NCI-H748 (cell line): Measurements from ENCODE around the gene XRCC5.
"Not testable (repeated sequence)": the region's sequence is repeated elsewhere in the genome, so short reads cannot be mapped to it uniquely, and the experiment has no call there.

Experiments used
- DNase-seq: peaks from one replicate; lab custom pipeline; 2025; ENCODE audit not compliant: unreplicated experiment; lab: John Stamatoyannopoulos, UW

The XRCC5 gene

DNA sequence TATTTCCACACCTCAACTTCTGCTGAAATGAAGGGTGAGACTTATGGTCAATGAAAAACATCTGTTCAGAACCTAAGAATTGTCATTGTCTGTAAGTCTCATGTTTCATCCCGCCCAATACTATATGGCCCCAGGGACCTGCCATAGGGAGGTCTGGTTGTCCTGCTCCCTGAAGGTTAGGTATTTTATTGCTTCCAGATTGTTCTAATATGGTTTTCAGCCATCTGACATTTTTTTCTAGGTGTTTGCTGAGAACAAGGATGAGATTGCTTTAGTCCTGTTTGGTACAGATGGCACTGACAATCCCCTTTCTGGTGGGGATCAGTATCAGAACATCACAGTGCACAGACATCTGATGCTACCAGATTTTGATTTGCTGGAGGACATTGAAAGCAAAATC is 7.3 kb downstream of the XRCC5 start:
- no peak for DNase-seq

DNA sequence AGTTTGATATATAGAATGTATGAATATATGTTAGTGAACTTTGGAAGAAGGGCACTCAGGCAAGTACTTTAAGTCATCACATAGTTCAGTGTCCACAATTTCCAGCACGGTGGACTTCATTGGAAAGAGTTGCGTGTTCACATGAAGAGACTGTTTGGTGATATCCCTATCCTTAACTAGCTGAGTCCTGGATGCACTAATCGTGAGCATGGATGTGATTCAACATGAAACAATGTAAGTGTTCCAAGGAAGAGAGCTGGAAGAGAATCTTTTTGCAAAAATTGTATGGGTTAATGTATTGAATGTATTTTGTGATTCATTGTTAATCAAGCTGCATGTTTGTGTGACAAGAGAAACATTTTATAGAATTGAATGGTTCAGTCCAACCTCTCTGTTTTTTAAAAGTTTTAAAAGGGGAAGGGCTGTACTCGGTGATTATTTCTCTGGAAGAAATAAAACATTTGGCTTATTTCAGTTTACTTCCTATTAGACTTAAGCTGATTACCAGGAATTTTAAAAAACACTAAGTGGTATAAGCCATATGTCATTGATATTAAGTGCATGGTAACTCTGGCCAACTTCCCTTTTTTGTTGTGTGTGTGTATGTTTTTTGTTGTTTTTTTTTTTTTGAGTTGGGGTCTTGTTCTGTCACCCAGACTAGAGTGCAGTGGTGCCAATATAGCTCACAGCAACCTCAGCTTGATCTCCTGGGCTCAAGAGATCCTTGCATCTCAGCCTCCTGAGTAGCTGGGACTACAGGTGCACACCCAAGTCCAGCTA is 8.6 kb downstream of the XRCC5 start:
- DNase-seq: no peak

- no peak for DNase-seq
Measured at GRCh38 chr2:216118474-216118873, 9.3 kb downstream of the XRCC5 start.

GRCh38 chr2:216119146-216119545 is 10.0 kb downstream of the XRCC5 start:
- DNase-seq: no peak

DNA sequence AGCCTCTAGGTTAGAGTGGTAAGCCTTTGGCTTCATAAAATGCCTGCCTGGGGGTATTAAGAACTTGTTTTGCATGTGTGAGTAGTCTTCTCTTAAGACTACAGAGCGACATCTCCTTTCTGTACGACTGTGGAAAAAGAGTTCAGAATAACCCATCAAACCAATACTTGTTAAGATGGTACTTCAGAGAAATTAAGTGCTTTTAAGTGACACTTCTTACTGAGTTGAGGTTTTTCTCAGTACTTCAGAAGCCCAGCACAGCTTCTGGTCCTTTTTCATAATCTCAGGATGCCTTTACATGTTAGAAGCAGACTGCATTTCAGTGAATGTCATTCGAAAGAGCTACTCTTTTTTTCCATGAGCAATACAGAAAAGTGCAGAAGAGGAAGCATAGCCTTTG is 10.8 kb downstream of the XRCC5 start:
- DNase-seq: no peak

DNA sequence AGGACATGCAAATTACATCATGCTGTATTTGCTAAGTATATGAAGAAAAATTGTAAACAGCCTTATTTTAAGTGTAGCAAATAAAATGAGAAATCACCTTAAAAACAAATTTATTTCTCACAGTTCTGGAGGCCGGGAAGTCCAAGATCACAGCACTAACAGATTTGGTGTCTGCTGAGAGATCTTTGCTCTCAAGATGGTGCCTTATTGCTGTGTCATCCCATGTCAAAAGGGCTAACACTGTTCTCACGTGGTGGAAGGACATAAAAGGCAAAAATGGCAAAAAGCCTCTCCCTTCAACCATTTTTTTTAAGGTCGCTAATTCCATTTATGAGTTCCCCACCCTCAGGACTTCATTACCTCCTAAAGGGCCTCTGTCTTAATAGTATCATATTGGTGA is 12.1 kb downstream of the XRCC5 start:
- no peak for DNase-seq

DNA sequence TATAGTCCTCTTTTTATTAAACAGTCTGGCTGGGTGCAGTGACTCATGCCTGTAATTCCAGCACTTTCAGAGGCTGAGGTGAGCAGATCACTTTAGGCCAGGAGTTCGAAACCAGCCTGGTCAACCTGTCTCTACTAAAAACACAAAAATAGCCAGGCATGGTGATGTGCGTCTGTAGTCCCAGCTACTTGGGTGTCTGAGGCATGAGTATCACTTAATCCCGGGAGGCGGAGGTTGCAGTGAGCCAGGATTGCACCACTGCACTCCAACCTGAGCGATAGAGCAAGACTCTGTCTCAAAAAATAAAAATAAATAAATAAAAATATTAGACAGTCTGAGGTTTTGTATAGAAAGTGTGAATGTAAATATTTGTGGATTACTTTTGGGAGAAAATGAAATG is 17.8 kb downstream of the XRCC5 start:
- no peak for DNase-seq

DNA sequence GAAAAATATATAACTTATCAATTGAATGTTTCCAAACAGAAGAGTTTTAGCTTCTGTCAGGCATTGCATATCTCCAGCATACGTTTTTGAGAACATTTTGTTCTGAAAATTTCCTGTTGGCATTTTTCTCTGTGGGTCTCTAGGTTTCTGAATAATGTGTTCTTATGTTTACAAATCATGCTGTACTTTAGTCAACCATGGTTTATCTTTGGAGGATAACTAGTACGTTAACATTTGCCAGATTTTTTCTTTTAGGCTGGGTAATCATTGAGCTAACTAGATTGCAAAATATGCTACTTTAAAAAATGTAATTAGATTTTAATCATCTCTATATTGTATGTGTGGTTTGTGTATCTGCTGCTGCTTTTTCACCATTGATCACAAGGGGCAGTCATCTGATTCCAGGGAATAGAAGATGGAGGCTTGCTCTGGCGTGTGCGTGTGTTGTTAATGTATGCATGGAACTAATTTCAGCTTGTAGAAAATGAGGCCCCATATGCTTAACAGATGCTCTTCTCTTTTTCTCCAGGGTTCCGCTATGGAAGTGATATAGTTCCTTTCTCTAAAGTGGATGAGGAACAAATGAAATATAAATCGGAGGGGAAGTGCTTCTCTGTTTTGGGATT is 21.3 kb downstream of the XRCC5 start:
- DNase-seq: no peak

GRCh38 chr2:216131175-216131926 is 22.2 kb downstream of the XRCC5 start:
- no peak for DNase-seq

- no peak for DNase-seq
Measured at GRCh38 chr2:216132585-216132984, 23.4 kb downstream of the XRCC5 start.

GRCh38 chr2:216133397-216133796 is 24.2 kb downstream of the XRCC5 start:
- DNase-seq: no peak

DNA sequence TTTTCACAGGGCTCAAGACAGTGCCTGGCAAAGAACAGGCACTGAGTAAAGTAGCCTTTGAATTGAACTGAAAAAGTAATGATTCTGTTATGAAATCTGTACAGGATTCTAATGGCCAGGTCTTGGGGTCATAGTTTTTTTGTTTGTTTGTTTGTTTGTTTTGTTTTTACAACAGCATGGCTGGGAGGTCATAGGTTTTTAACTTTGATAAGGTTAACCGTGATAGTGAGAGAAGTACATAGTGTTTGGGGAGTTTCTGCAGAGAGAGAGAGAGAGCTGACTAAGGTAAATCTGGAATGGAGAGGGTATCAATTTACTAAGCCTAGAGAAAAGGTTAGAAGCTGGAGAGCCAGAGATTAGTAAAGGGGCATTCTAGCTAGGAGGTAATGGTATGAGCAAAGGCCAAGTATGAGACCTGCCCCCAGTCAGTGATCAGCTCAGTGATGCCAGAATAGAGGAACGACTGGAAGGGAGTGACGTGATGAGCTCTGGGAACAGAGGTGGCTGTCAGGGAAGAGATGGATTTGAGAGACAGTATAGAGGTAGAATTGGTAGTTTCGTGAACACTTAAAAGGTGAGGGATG is 25.9 kb downstream of the XRCC5 start:
- DNase-seq: no peak

DNA sequence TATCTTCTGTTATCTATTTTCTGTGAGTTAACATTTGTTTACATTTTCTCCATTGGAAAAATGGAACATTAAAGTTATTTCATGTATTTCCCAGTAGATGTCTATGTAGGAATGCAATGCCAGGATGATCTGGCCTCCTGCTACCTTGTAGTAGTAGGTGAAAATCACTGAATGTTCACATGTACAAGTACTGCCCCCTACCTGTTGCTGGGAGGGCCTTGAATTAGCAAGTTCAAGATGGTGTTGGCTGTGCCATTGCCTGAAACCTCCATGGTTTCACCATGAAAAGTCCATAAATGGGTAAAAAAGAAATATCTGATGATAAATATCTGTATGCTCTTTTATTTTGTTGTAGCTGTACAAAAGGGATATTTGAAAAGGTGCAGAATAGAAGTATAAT is 30.7 kb downstream of the XRCC5 start:
- peak; percentile 38 for DNase-seq

DNA sequence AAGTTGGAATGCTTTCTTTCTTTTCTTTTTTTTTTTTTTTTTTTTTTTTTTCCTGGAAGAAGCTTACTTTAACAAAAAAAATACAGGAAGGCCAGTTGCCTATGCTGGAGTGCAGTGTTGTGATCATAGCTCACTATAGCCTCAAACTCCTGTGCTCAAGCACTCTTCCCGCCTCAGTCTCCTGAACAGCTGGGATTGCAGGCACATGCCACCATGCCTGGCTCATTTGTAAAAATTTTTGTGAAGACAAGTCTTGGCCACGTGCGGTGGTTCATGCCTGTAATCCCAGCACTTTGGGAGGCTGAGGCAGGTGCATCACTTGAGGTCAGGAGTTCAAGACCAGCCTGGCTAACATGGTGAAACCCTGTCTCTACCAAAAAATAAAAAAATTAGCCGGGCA is 32.4 kb downstream of the XRCC5 start:
- not testable (repeated sequence) for DNase-seq

DNA sequence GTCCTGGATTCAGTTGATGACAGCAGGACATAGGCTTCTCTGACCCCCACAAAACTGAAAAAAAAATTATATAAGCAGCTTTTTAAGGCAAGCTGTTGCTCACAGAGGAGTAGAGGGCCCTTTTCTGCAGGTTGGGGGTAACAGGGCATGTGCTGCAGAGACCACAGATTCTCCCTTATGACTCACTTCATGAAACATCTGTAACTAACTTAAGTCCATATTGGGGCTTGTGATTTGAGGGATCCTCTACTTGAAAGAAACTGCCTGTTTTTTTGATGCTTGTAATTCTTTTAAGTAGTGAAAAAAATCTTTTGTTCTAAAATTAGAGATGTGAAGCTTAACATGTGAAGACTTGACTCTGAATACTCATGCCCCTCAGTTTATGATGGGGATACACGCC is 33.4 kb downstream of the XRCC5 start:
- no peak for DNase-seq

DNA sequence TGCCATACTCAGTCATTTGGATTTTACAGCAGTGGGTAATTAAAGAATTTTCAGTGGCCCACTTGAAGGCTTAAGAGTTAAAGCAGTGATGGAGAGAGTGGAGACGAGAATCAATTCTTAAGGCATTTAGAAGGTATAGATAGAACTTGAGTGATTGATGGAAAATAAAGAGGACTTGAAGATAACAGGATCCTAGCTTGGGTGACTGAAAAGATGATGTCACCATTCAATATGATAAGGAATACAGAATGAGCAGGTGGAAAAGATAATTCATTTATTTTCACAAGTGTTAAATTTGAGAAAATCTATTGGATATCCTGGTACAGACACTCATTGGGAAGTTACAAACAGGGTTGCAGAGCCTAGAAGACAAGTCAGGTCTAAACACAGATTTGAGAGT is 35.2 kb downstream of the XRCC5 start:
- no peak for DNase-seq

DNA sequence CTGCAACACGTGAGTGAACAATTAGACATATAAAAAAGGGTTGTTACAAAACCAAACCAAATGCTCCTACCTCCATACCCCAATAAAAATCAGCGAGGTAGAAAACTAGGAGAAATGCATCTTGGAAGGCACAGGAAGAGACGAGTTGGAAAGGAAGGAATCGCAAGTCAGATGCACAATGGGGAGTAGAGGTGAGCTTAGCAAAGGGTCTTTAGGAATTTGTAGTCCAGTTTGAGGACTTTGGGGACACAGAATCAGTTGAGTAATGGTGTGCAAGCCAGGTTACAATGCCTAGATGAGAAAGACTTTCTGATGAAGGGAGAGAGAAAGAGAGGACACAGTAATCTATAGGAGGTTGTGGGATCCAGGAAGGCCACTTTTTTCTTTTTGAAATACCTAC is 35.7 kb downstream of the XRCC5 start:
- no peak for DNase-seq

DNA sequence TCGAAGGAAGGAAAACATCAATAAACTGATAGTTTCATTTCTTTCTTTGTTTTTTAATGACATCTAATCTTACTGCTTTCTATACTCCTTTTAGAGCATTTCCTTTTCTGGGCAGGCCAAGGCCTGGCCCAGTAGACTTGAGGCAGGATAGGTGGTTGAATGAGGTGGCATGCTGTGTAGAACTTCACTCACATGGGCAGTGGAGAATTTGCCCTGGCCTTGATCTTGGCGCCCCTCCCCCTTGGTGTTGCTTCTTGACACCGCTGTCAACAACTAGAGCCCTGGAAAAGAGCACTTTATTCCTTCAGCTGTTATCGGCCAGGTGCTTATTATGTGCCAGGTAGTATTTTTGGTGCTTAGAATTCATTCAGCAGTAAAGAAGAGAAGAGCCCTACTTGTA is 37.4 kb downstream of the XRCC5 start:
- DNase-seq: no peak

- DNase-seq: no peak
Measured at GRCh38 chr2:216147172-216148131, 38.3 kb downstream of the XRCC5 start.

DNA sequence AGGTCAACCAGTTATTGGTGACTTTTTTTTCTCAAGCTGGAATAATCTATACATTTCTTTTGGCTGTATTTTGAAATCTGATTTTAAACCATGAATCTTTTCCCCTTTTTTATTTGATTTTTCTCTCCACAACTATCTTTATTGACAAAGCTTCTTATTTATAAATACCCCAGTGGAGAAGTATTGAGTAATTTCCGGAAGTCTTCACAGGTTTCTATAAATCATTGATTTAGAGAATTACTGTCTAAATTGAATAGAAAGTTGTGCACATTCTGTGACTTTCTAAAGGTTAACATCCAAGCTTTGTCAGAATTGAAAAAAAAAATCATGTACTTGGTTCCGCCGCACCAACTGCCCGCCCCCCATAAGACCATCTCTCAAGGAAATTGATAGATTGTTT is 39.8 kb downstream of the XRCC5 start:
- DNase-seq: no peak

DNA sequence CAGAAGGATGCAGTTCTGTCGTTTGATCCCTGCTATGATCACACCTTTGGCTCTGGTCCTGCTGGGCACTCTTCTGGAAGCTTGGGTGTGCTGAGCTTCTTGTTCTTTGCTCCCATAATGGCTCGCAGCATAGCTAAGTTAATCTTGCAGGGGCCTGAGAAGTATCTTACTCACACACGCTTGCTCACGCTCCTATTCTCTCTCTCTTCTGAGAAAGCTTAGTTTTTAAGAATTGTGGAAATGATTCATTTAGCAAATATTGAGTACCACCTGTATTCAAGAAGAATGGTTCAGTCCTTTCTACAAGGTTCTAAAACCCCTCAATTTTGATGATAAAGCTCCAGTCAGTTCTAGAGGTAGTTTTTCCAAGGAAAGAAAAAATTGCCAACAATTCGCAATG is 40.6 kb downstream of the XRCC5 start:
- no peak for DNase-seq
